MCF 10A (cell line): ENCODE results near the gene IL18R1. TPM values are rescaled to one million over a fixed set of nuclear protein-coding genes. Genes with fewer than 3 reads are reported as not detected.

Source experiments
- BruUV-seq: library from RNA; stranded (reverse); fragments of 400-500 nt; replicated peaks from 2 replicates; lab custom pipeline; 2021; lab: Mats Ljungman, UMichigan
- CTCF ChIA-PET: fragments of 300-600 bp; sonication (Branson Sonifier 250); formaldehyde crosslinking; extraction: SDS; loops from one replicate; lab custom pipeline; 2021; ENCODE audit warnings: antibody characterized with exemption, inconsistent platforms; lab: Yijun Ruan, JAX
- POLR2A ChIA-PET: fragments of 300-600, 350-650 bp; sonication (Branson Sonifier 250); formaldehyde crosslinking; extraction: SDS; loops from one replicate; lab custom pipeline; 2020; ENCODE audit warnings: antibody characterized with exemption, inconsistent platforms; lab: Yijun Ruan, JAX
- DNase-seq: peaks from one replicate; pipeline ENCODE4 v3.0.0-alpha.2; 2018; ENCODE audit not compliant: unreplicated experiment
- H3K27ac Mint-ChIP-seq: one replicate; pipeline ENCODE4 v1.8.0; 2022; ENCODE audit warnings: mild to moderate bottlenecking, low read depth, mixed read lengths; ENCODE audit not compliant: unreplicated experiment
- H3K27me3 Mint-ChIP-seq: one replicate; pipeline ENCODE4 v1.8.0; 2022; ENCODE audit warnings: mixed read lengths; ENCODE audit not compliant: insufficient read depth, unreplicated experiment
- H3K36me3 Mint-ChIP-seq: one replicate; pipeline ENCODE4 v1.8.0; 2022; ENCODE audit warnings: mild to moderate bottlenecking, moderate library complexity, mixed read lengths; ENCODE audit not compliant: insufficient read depth, unreplicated experiment
- H3K4me1 Mint-ChIP-seq: one replicate; pipeline ENCODE4 v1.8.0; 2022; ENCODE audit warnings: mixed read lengths; ENCODE audit not compliant: insufficient read depth, unreplicated experiment
- H3K4me3 Mint-ChIP-seq: one replicate; pipeline ENCODE4 v1.8.0; 2022; ENCODE audit warnings: mild to moderate bottlenecking, moderate library complexity, mixed read lengths; ENCODE audit not compliant: unreplicated experiment
- H3K9me3 Mint-ChIP-seq: one replicate; pipeline ENCODE4 v1.8.0; 2022; ENCODE audit warnings: mixed read lengths; ENCODE audit not compliant: unreplicated experiment
- intact Hi-C: fragments of 100-400 bp; cut with micrococcal nuclease; formaldehyde crosslinking; loops from 2 replicates; pipeline ENCODE4 v1.14.1; 2022
- total RNA-seq: library from RNA; stranded (reverse); gene quantifications from 2 replicates; pipeline ENCODE4 v1.2.3, GENCODE V29; 2022
- TF ChIP-seq, protein P1 (sequence below): fragments of 200-600 bp; IDR thresholded peaks from one replicate; pipeline ENCODE4 v1.8.0; 2022; ENCODE audit warnings: antibody characterized with exemption, mild to moderate bottlenecking; ENCODE audit not compliant: unreplicated experiment

IL18R1 gene
- total RNA-seq, 1 experiment from 2014 or later, result 3.5 TPM

DNA sequence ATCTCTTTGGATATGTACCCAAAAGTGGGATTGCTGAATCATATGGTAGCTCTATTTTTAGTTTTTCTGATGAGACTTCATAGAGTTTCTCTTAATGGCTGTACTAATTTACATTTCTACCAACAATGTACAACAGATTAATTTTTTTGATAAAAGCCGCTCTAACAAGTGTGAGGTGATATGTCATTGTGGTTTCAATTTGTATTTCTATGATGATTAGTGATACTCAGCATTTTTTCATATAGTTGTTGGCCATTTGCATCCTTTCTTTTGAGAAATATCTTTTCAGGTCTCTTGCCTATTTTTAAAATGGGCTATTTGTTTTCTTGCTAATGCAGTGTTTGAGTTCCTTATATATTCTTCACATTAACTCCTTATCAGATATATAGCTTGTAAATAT is 71.7 kb downstream of the IL18R1 start:
- intact Hi-C loops, result no loop called here
- Mint-ChIP-seq H3K4me1 (no peaks in the 10 kb centered on the region), H3K27ac (no peak overlapping the region), H3K27me3 (peaks cover 6% of the 10 kb centered on the region), H3K9me3 (no peaks in the 10 kb centered on the region), H3K4me3 (no peak overlapping the region), H3K36me3 (peaks cover 2% of the 10 kb centered on the region)
- TF ChIP-seq, protein P1, sequence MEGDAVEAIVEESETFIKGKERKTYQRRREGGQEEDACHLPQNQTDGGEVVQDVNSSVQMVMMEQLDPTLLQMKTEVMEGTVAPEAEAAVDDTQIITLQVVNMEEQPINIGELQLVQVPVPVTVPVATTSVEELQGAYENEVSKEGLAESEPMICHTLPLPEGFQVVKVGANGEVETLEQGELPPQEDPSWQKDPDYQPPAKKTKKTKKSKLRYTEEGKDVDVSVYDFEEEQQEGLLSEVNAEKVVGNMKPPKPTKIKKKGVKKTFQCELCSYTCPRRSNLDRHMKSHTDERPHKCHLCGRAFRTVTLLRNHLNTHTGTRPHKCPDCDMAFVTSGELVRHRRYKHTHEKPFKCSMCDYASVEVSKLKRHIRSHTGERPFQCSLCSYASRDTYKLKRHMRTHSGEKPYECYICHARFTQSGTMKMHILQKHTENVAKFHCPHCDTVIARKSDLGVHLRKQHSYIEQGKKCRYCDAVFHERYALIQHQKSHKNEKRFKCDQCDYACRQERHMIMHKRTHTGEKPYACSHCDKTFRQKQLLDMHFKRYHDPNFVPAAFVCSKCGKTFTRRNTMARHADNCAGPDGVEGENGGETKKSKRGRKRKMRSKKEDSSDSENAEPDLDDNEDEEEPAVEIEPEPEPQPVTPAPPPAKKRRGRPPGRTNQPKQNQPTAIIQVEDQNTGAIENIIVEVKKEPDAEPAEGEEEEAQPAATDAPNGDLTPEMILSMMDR, result no peak
- no TSS peak for BruUV-seq
- DNase-seq, result no peak
- ChIA-PET CTCF (interaction anchor here (0.7 to 0.9 kb wide), 2 partner anchors 17 to 40 kb away, joined by 3 read pairs; no protein-coding TSS in a partner anchor), POLR2A (interaction anchor here (0.7 to 0.9 kb wide), 2 partner anchors 193 to 235 kb away, joined by 4 to 5 read pairs; no protein-coding TSS in a partner anchor)

DNA sequence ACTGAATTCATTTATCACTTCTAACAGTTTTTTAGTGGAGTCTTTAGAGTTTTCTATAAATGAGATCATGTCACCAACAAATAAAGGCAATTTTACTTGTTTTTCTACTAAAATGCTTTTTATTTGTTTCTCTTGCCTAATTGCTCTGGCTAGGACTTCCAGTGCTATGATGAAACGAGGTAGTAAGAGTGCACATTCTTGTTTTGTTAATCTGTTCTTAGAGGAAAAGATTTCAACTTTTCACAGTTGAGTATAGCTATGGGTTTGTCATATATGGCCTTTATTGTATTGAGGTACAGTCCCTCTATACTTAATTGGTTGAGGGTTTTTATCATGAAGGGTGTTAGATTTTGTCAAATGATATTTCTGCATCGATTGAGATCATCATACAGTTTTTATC is 73.0 kb downstream of the IL18R1 start:
- TF ChIP-seq, protein P1, result no peak
- Mint-ChIP-seq H3K27me3 (no peaks in the 10 kb centered on the region), H3K4me3 (no peak overlapping the region), H3K9me3 (no peaks in the 10 kb centered on the region), H3K36me3 (no peaks in the 10 kb centered on the region), H3K27ac (no peak overlapping the region), H3K4me1 (no peaks in the 10 kb centered on the region)
- no TSS peak for BruUV-seq
- DNase-seq, result no peak
- intact Hi-C loops, result no loop called here
- POLR2A ChIA-PET, result no interaction called here
- CTCF ChIA-PET, result interaction anchor here (0.6 kb wide), 1 partner anchor 10 kb away, joined by 3 read pairs; no protein-coding TSS in a partner anchor

DNA sequence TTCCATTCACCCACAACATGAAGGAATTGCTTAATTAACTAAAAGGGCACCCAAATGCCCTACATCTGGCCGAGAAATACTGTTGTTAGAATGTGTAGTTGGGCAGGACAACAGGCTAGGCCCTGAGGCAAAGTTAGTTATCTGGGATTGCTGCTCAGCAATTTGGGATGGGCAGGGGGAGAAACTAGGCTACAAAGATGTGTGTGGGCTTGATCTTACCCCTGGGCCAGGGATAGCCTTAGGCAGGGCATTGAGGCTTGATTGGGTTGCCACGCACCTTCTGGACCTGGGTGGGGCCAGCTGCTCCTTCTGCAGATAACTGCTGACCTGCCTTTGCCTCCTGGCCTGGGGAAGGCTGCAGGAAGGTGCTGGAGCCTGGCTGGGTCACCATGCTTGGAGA is 76.8 kb downstream of the IL18R1 start:
- DNase-seq, result no peak
- H3K4me3 Mint-ChIP-seq, result no peak overlapping the region
- no peaks in the 10 kb centered on the region for H3K9me3 Mint-ChIP-seq
- BruUV-seq, result no TSS peak
- H3K27ac Mint-ChIP-seq, result no peak overlapping the region
- intact Hi-C loops, result no loop called here
- no peaks in the 10 kb centered on the region for H3K36me3 Mint-ChIP-seq
- H3K4me1 Mint-ChIP-seq, result no peaks in the 10 kb centered on the region
- CTCF ChIA-PET, result interaction anchor here (4.2 kb wide), 1 partner anchor 11 kb away, joined by 20 read pairs; no protein-coding TSS in a partner anchor
- no peaks in the 10 kb centered on the region for H3K27me3 Mint-ChIP-seq
- TF ChIP-seq, protein P1, result no peak
- POLR2A ChIA-PET, result no interaction called here

DNA sequence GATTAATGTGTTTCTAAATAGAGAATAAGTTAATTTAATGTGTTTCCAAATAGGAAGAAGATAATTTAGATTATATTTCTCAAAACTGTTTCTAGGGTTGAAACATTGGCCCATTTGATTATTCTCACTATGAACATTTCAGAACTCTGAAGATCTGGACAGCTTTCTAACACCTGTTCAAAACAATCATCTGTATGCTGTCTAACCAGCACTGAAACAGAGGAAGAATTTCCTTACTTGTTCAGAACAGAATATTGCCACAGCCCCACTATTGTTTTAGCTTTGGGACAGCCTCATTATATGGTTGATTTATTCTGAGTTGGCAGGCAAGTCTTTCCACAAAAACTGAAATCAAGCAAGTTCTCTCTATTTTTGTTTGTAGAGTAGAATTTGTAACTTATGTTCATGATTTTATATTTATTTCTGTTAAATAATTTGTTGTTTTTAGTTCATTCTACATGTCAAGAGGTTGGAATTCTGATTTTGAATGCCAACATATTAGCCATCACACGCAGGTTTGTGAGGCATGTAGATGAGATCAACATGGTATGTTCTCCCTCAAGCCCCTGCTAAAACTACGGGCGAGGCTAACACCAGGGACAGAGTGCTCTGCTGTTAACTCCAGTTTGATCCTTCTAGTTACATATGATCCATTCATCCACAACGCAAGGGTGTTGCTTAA is 78.5 kb downstream of the IL18R1 start:
- POLR2A ChIA-PET, result no interaction called here
- no peaks in the 10 kb centered on the region for H3K36me3 Mint-ChIP-seq
- H3K27ac Mint-ChIP-seq, result no peak overlapping the region
- H3K4me3 Mint-ChIP-seq, result no peak overlapping the region
- intact Hi-C loops, result no loop called here
- BruUV-seq, result no TSS peak
- no peaks in the 10 kb centered on the region for H3K27me3 Mint-ChIP-seq
- H3K9me3 Mint-ChIP-seq, result no peaks in the 10 kb centered on the region
- TF ChIP-seq, protein P1, result no peak
- H3K4me1 Mint-ChIP-seq, result no peaks in the 10 kb centered on the region
- DNase-seq, result no peak
- CTCF ChIA-PET, result interaction anchor here (1.0 to 1.9 kb wide), 4 partner anchors 10 to 78 kb away, joined by 3 to 4 read pairs (median 4); partner anchors contain the start of gene SLC9A4
